ENCODE data around the gene CASS4. TPM values are rescaled to one million over a fixed set of nuclear protein-coding genes. Genes with fewer than 3 reads are reported as not detected.

CASS4 gene
- total RNA-seq, 1 experiment from 2014 or later = not detected

DNA sequence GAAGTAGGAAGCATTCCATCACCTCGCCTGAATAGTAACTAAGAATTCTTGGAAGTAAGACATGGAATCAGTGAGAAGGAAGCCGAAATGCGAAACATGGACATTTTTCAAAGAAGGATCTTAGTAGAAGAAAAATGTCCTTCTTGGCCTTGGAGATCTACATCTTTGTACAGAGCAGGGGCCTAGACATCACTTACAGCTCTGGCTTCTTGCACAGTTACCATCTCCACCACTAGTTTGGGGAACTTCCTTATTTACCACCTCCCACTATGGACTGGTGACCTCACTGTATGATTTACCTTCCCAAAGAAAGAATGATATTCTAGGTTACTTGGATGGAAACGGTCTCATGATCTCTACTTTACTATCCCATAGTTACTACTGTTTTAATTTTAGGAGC, 15.7 kb downstream of the CASS4 start:
- DNase-seq = no peak
- H3K4me3 Mint-ChIP-seq = no peak overlapping the region

More for the DNA sequence above, 15.7 kb downstream of the CASS4 start:
- Histone ChIP-seq H3T11ph (ENCODE audit: low read length) (no peak overlapping the region), H3K23me2 (ENCODE audit: insufficient read length, low read depth, low read length, poor library complexity, severe bottlenecking) (no peaks in the 10 kb centered on the region), H3K4me1 (ENCODE audit: insufficient read depth, low read length) (no peaks in the 10 kb centered on the region), H3K27ac (ENCODE audit: insufficient read length, low read depth, low read length) (no peak overlapping the region), H4K8ac (replicated peaks; ENCODE audit: insufficient read length, low read depth, low read length) (no peak overlapping the region), H3K23ac (ENCODE audit: insufficient read length, low read depth, low read length) (no peak overlapping the region), H3K4ac (ENCODE audit: low read depth, low read length) (no peak overlapping the region), H2BK15ac (ENCODE audit: low read depth, low read length) (no peak overlapping the region), H3K14ac (ENCODE audit: insufficient read depth, low read length) (no peak overlapping the region), H4K5ac (ENCODE audit: insufficient read length, low read depth, low read length) (no peak overlapping the region), H3K18ac (ENCODE audit: insufficient read length, low read depth, low read length) (no peak overlapping the region), H3K79me2 (ENCODE audit: insufficient read depth, low read length) (no peaks in the 10 kb centered on the region), H3K56ac (ENCODE audit: insufficient read length, low read depth, low read length) (no peak overlapping the region), H2BK120ac (ENCODE audit: low read depth, low read length, poor library complexity, severe bottlenecking) (no peak overlapping the region), H4K91ac (ENCODE audit: insufficient read length, low read depth, low read length) (no peak overlapping the region), H3K27me3 (ENCODE audit: insufficient read depth, low read length) (peaks cover 2% of the 10 kb centered on the region; the same call in 1 of the 2 replicates), H2AFZ (ENCODE audit: low read length) (no peak overlapping the region), H3K79me1 (ENCODE audit: insufficient read depth, low read depth, low read length, poor library complexity, severe bottlenecking) (no peaks in the 10 kb centered on the region), H2BK12ac (ENCODE audit: insufficient read length, low read depth, low read length) (no peak overlapping the region), H2BK5ac (ENCODE audit: insufficient read length, low read length) (no peak overlapping the region), H3K9ac (ENCODE audit: extremely low read depth, insufficient read length, low read length) (no peak overlapping the region), H2AK5ac (ENCODE audit: insufficient read length, low read length) (no peak overlapping the region), H4K20me1 (ENCODE audit: control insufficient read depth, insufficient read depth, insufficient read length) (no peaks in the 10 kb centered on the region), H3K4me2 (ENCODE audit: insufficient read depth, insufficient read length, low read length) (no peak overlapping the region), H2BK20ac (ENCODE audit: low read depth, low read length, poor library complexity, severe bottlenecking) (no peak overlapping the region), H3K9me3 (ENCODE audit: control insufficient read depth, low read depth, low read length) (no peaks in the 10 kb centered on the region)
- WGBS (ENCODE audit: extremely low coverage, insufficient read length, low lambda C conversion rate) = no CpG with 5 or more reads among the region's 4 CpGs
- Mint-ChIP-seq H3K27ac (no peak overlapping the region), H3K36me3 (ENCODE audit: insufficient read depth in 1 of 3, low read depth in 3 of 3) (no peaks in the 10 kb centered on the region), H3K9me3 (no peaks in the 10 kb centered on the region), H3K27me3 (ENCODE audit: low read depth) (peaks cover 61% of the 10 kb centered on the region), H3K4me1 (peaks cover 1 to 4% of the 10 kb centered on the region in 2 experiments)
- TF ChIP-seq CTCF (conservative IDR thresholded peaks at IDR 0.05) = no peak
